Measurements from ENCODE around the gene MYBPH. TPM values are rescaled to one million over a fixed set of nuclear protein-coding genes. Genes with fewer than 3 reads are reported as not detected.

MYBPH gene
- total and polyA plus RNA-seq, 2 of the 13 experiments (the other 11 are each of a cell fraction or from before 2014, with no cell fraction given) = not detected

DNA sequence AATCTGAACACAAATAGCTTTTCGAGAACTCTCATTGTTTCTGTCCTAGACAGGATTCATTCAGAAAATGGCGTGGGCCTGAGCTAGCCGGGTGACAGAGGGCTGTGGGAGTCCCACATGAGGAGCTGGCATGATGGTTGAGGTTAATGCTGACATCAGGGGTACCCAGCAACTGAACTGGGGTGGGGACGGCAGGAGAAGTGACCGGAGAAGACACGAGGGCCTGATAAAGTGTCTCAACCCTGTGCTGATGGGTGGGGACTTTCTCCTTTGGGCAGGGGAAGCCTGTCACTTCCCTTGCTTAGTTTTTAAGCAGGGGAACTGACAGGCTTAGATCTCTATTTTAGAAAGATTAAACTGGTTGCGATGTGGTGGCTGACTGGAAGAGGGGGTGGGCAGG lies 39.2 kb upstream of the MYBPH start:
- no peaks in the 10 kb centered on the region for H3K9me3 ChIP-seq (ENCODE audit: low read length)
- H3K79me2 ChIP-seq (ENCODE audit: insufficient read depth, low read length) = no peaks in the 10 kb centered on the region
- no peak overlapping the region for H3K9ac ChIP-seq (ENCODE audit: insufficient read depth, low read depth, low read length)
- no peak overlapping the region for H2AFZ ChIP-seq (ENCODE audit: low read length)
- H3K4me1 ChIP-seq (ENCODE audit: insufficient read depth, low read length) = peaks cover 16% of the 10 kb centered on the region
- WGBS (ENCODE audit: low lambda C conversion rate) = 53% methylated on average over 7 of the region's 7 CpGs
- TF ChIP-seq DPF2 (CRISPR knock-in tag; IDR thresholded peaks at IDR 0.05; ENCODE audit: borderline replicate concordance, low read depth) (no peak), TSC22D2 (CRISPR knock-in tag; IDR thresholded peaks at IDR 0.05; ENCODE audit: borderline replicate concordance) (no peak), ZNF33A (CRISPR knock-in tag; IDR thresholded peaks at IDR 0.05; ENCODE audit: borderline replicate concordance) (no peak), STAT5B (CRISPR knock-in tag; IDR thresholded peaks at IDR 0.05) (no peak), ZNF205 (CRISPR knock-in tag; IDR thresholded peaks at IDR 0.05) (no peak), TRIM24 (CRISPR knock-in tag; IDR thresholded peaks at IDR 0.05) (no peak), ZNF879 (CRISPR knock-in tag; IDR thresholded peaks at IDR 0.05) (no peak), MAF1 (CRISPR knock-in tag; IDR thresholded peaks at IDR 0.05; ENCODE audit: borderline replicate concordance) (no peak), ZNF546 (CRISPR knock-in tag; conservative IDR thresholded peaks at IDR 0.05) (no peak), SIN3B (IDR thresholded peaks at IDR 0.05; ENCODE audit: low read length) (no peak), ZFP36 (IDR thresholded peaks at IDR 0.05; ENCODE audit: borderline replicate concordance, low read depth, low read length, partially characterized antibody) (no peak), ZNF709 (CRISPR knock-in tag; IDR thresholded peaks at IDR 0.05) (no peak), ZNF224 (CRISPR knock-in tag; IDR thresholded peaks at IDR 0.05) (no peak)
- TF ChIP-seq, protein P1, sequence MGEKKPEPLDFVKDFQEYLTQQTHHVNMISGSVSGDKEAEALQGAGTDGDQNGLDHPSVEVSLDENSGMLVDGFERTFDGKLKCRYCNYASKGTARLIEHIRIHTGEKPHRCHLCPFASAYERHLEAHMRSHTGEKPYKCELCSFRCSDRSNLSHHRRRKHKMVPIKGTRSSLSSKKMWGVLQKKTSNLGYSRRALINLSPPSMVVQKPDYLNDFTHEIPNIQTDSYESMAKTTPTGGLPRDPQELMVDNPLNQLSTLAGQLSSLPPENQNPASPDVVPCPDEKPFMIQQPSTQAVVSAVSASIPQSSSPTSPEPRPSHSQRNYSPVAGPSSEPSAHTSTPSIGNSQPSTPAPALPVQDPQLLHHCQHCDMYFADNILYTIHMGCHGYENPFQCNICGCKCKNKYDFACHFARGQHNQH (CRISPR knock-in tag; IDR thresholded peaks at IDR 0.05) = no peak
- TF ChIP-seq, protein P2, sequence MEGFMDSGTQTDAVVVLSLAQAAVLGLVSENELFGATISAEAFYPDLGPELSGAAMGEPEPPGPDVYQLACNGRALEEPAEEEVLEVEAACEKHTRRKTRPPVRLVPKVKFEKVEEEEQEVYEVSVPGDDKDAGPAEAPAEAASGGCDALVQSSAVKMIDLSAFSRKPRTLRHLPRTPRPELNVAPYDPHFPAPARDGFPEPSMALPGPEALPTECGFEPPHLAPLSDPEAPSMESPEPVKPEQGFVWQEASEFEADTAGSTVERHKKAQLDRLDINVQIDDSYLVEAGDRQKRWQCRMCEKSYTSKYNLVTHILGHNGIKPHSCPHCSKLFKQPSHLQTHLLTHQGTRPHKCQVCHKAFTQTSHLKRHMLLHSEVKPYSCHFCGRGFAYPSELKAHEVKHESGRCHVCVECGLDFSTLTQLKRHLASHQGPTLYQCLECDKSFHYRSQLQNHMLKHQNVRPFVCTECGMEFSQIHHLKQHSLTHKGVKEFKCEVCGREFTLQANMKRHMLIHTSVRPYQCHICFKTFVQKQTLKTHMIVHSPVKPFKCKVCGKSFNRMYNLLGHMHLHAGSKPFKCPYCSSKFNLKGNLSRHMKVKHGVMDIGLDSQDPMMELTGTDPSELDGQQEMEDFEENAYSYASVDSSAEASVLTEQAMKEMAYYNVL (CRISPR knock-in tag; IDR thresholded peaks at IDR 0.05; ENCODE audit: borderline replicate concordance) = no peak
- in situ Hi-C loops (cut with HindIII; ENCODE audit: extremely low pct_ligation_motif_present, low pct_unique_long_range_greater_than_20kb) (loop anchor here (5.0 kb wide), 3 partner anchors 48 to 178 kb away; no protein-coding TSS in a partner anchor), intact Hi-C loops (cut with micrococcal nuclease; ENCODE audit: unreplicated experiment) (loop anchor here (5.0 kb wide), 1 partner anchor 178 kb away; no protein-coding TSS in a partner anchor)
- H3K27ac ChIP-seq (ENCODE audit: extremely low read length, insufficient read depth, low read length) = no peak overlapping the region
- ATAC-seq = no peak
- peaks cover 0 to 25% of the 10 kb centered on the region in 2 experiments; a peak in 3 of 5 replicates for H3K27me3 ChIP-seq (ENCODE audit: control insufficient read depth in 1 of 2, insufficient read depth in 2 of 2, low read length in 2 of 2)
- no peak for DNase-seq (ENCODE audit: low spot score)
- no peak for FAIRE-seq
- H3K36me3 ChIP-seq (replicated peaks in 1 of 2; ENCODE audit: control insufficient read depth in 1 of 2, insufficient read depth in 2 of 2, low read length in 2 of 2) = no peaks in the 10 kb centered on the region
- no peak overlapping the region for H3K4me3 ChIP-seq (replicated peaks in 1 of 3; ENCODE audit: insufficient read depth in 1 of 3, low read depth in 2 of 3, low read length in 3 of 3)
- POLR2A ChIA-PET = no interaction called here
- no peaks in the 10 kb centered on the region; the same call in 1 of the 2 replicates for H4K20me1 ChIP-seq (ENCODE audit: insufficient read depth, low read length)
- H3K4me2 ChIP-seq (ENCODE audit: low read depth, low read length) = no peak overlapping the region
- CTCF ChIA-PET (ENCODE audit: low intra/inter-chr PET ratio, low total read pairs) = interaction anchor here (2.4 kb wide), 1 partner anchor 97 kb away, joined by 17 read pairs; no protein-coding TSS in a partner anchor
- BruUV-seq (replicated peaks) = no TSS peak

Measured in HepG2 (cell line).